GM21381 (cell line): ENCODE data around the gene HES5.
"Not testable (repeated sequence)": the region's sequence is repeated elsewhere in the genome, so short reads cannot be mapped to it uniquely, and the experiment has no call there.

Experiments used
- ATAC-seq: cut with Tn5 transposase; IDR thresholded peaks from one replicate; pipeline ENCODE4 v1.9.1; 2021; ENCODE audit warnings: mild to moderate bottlenecking, moderate library complexity; ENCODE audit not compliant: unreplicated experiment

The HES5 gene, protein sequence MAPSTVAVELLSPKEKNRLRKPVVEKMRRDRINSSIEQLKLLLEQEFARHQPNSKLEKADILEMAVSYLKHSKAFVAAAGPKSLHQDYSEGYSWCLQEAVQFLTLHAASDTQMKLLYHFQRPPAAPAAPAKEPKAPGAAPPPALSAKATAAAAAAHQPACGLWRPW

DNA sequence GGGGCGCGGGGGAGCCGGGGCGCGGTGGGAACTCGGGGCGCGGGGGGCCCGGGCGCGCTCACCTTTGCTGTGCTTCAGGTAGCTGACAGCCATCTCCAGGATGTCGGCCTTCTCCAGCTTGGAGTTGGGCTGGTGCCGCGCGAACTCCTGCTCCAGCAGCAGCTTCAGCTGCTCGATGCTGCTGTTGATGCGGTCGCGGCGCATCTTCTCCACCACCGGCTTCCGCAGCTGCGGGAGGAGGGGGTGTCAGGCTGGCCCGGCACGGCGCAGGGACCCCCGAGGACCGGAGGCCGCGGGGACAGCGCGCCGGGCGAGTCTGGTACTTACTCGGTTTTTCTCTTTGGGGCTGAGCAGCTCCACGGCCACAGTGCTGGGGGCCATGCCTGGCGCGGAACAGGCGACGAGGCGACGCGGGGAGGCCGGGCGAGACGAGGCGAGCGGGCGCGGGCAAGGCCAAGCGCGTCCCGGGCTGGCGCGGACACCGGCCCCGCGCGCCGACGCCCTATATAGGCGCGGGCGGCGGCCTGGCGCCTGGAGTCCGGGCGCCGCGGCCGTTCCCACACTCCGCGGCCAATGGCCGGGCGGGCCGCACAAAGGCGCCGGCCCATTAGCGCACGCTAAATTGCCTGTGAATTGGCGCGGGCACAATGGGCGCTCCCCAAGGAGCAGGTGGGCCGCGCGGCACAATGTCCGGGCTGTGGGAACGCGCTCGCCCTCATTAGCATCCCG, at the start of gene HES5:
TSS of gene HES5 (minus strand) at position 480 of the 729 bp plus-strand sequence. CDS start at position 381, 99 bp downstream.
- ATAC-seq = no peak

DNA sequence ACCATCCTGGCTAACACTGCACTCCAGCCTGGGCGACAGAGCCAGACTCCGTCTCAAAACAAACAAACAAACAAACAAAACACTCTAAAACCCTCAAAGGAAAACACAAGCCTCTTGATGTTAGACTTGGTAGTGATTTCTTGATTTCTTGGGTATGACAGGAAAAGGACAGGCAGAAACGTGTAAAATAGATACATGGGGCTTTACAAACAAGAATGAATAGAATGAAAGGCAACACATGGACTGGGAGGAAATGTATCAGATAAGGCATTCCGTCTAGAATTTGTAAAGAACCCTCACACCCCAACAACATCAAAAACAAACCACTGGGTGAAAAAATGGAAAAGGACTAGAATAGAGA, 48.7 kb upstream of the HES5 start:
- no peak for ATAC-seq

DNA sequence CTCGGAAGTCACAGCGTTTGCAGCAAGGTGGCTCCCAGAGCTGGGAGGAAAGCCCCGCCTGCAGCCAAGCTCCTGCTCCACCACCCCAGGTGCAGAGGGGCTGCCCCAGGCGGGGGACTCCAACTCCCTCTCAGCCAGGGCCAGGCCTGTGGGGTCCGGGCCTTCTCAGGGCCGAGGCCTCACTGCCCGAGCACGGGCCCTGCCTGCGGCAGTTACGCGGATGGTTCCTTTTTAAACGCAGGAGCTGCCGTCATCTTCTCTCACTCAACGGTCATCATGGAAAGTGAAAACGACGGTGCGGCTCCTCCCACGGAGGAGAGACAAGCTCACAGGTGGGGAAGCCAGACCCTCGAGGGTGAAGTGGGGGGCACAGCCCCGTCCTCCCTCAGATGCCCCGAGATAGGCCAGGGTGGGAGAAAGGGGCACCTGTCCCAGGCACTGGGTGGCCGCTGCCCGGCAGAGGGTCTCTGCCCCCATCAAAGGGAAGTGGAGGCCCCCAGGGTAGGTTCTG, 47.6 kb upstream of the HES5 start:
- ATAC-seq = peak; percentile 26

- no peak for ATAC-seq
These were observed 46.0 kb upstream of the HES5 start for GRCh38 chr1:2575801-2576663.

DNA sequence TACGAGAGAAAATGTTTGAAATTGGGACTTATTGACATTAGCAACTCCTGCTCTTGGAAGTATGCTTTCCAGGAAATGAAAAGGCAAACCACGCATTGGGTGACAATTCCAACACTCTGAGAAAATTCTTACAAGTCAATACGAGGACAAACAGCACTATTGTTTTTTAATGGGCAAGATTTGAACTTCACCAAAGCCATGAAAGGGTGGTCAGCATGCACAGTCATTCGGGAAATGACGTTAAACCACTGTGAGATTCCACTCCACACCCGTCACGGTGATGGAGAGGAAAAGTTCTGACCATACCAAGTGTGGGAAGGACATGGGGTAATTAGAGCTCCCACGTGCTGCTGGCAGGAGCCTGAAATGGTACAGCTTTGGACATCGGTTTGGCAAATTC, 44.3 kb upstream of the HES5 start:
- ATAC-seq = no peak

DNA sequence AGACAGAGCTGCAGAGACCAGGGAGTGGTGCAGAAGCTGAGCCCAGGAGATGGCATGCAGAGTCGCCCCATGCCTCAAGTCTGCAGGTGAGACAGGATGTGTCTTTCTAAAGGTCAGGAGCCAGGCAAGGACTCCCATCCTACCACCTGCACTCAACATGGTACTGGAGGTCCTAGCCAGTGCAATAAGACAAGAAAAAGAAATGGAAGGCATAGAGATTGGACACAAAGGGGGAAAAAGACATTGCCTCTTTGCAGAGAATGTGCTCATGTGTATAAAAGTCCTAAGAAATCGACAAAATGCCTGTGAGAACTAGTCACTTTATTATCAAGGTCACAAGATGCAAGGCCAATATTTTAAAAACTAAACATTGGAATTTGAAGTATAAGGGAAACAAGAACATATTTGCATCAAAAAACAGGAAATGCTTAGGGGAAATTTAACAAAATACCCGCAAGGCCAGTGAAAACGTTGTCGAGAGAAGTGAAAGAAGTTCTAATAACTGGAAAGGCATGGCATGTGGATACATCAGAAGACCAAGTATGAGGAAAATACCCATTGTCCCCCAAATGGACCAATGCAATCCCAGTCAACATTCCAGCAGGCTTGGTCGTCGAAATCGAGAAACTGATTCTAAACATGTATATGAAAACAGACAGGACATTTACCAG, 43.3 kb upstream of the HES5 start:
- no peak for ATAC-seq

- no peak for ATAC-seq
These were observed 41.3 kb upstream of the HES5 start for GRCh38 chr1:2571348-2571747.

- ATAC-seq = no peak
These were observed 40.3 kb upstream of the HES5 start for GRCh38 chr1:2570332-2570731.

DNA sequence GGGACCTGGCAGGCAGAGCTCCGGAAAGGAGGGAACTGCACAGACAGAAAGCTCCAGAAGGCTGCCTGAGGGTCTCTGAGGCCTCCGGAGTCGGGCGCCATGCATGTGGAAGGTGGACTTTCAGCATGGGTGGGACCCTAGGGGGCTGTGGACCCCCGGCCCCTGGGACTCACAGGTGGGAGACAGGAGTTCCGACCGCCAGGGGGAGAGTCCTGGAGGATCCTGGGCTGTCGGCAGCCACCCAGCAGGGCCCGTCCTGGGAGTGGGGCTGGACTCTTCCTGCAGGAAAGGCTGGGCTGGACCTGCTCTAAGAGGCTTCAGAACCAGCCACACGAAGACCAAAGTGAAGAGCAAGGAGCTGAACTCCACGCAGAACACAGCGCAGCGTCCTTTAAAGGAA, 39.6 kb upstream of the HES5 start:
- ATAC-seq = not testable (repeated sequence)

DNA sequence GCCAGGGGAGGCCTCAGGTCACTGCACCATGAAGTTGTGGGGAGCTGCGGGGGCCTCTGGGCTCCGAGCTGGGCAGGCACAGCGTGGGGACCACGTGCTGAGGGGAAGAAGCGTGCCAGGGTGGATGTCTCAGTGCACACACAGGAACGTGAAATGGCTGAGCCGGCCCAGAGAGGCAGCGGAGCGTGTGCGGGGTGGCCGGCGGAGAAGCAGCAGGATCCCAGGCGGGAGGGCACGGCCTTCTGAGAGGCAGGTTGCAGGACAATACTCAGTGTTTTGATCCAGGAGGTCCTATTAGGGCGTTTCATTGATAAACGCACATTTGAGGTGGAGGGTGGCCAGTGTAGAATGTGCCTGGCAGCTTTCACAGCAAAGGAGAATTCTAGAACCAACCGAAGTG, 39.0 kb upstream of the HES5 start:
- ATAC-seq = no peak

DNA sequence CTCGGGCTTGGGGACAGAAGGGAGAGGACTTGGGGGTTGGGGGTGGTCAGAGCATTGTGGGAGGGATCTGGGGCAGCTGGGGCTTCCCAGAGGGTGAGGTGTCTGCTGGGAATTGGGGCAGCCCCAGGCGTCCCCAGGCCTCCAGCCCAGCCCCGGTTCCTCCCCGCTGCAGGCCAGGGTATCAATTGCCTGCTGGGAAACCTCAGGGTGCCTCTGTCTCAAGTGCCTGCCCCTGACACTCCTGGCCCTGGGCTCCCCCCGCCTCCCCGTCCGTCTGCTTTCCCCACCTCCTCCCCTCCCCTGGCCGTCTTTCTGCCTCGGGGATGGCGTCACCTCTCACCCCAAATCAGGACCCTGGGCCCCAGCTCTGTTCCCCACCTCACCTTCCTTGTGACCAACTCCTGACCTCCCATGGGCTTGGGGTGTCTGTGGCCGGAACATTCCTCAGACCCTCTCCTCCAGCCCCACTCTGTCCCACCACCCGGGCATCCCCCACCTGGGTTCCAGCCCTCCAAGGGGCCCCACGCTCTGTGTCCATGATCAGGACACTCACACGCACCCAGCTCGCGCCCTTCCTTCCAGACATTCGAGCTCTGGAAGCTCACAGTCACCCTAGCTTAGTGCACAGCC, 38.2 kb upstream of the HES5 start:
- not testable (repeated sequence) for ATAC-seq

- no peak for ATAC-seq
These were observed 37.1 kb upstream of the HES5 start for GRCh38 chr1:2567083-2567679.

DNA sequence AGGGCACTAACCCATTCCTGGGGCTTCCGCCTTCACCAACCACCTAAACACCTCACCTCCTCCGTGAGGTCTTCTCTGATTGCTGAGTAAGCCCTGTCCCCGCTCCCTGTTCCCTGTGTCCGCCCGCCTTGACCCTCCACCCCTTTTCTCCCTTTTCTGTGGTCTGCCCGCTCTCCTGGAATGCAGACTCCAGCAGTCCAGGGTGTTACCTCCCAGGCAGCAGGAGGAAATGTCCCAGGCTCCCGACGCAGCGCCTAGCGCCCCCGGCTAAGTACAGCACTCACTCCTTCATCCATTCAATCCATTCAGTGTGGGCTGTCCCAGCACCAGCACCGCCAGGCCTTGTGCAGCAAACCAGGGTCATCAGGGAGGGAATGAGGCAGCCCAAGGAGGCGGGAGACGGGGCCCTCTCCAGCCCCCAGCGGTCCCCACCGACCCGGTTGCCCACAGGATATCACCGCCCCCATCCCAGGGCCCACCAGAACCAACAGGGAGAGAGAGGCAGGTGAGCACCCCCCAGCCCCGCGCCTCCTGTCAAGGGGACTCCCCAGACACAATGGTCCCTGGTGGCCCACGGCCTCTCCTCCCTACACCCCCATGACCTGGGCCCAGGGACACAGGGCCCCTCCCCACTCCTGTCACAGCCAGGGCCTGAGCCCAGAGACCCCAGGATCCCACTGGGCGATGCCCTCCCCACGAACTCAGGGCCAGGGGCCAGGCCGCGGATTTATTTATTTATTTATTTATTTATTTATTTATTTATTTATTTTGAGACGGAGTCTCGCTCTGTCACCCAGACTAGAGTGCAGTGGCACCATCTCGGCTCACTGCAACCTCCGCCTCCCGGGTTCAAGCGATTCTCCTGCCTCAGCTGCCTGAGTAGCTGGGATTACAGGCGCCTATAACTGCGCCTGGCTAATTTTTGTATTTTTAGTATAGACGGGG, 36.3 kb upstream of the HES5 start:
- ATAC-seq = no peak

- no peak for ATAC-seq
These were observed 34.8 kb upstream of the HES5 start for GRCh38 chr1:2564815-2565374.

DNA sequence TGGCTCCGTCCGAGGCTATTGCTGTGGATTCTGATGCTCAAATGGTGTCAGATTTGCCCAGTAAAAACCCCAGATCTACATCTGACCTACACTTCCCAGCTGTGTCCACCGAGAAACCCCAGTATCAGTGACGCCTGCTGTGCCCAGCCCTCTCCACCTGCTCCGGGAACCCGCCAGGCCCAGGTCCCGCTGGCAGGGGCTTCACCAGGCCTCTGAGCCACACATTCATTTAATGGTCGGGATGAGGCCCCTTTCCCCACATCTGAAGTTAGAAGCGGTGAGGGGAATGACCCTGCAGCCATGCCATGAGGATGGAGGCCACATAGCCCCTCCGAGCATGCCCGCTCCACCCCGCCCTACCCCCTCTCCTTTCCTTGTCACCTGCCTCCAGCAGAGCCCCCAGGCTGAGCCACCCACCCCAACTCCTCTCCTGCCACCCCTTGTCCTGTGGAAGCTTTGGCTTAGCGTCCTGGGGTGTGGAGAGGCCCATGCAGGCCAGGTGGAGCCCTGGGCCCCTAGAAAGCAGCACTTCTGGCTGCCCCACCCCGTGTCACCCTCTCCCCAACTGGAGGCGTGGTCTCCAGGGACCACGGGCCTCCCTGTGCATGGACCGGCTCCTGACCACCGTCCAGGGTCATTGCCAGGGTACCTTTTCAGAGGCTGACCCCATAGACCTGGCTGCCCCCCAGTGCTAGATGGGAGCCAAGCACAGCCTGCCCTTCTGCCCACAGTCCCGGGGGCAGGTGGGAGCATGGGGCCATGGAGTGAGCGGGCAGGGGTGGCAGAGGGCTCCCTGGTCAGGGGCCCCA, 34.1 kb upstream of the HES5 start:
- no peak for ATAC-seq

DNA sequence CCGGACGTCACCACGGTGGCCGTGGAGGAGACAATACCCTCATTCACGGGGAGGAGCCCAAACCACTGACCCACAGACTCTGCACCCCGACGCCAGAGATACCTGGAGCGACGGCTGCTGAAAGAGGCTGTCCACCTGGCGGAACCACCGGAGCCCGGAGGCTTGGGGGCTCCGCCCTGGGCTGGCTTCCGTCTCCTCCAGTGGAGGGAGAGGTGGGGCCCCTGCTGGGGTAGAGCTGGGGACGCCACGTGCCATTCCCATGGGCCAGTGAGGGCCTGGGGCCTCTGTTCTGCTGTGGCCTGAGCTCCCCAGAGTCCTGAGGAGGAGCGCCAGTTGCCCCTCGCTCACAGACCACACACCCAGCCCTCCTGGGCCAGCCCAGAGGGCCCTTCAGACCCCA, 33.1 kb upstream of the HES5 start:
- no peak for ATAC-seq

- ATAC-seq = no peak
These were observed 32.1 kb upstream of the HES5 start for GRCh38 chr1:2561898-2562895.
